Psoas muscle (tissue), 8 donors: ENCODE measurements around the gene PEX5L. TPM values are rescaled to one million over a fixed set of nuclear protein-coding genes. Genes with fewer than 3 reads are reported as not detected.

Source experiments
- ATAC-seq, 4 donors: fragments of 200-7000 bp; cut with Tn5 transposase; one replicate each; pipeline ENCODE4 v1.9.1; 2020; ENCODE audit warnings: moderate library complexity in 3 of 4, mild to moderate bottlenecking in 2 of 4
- DNase-seq, 2 donors: peaks; one replicate each; pipeline ENCODE4 v3.0.0-alpha.2; 2020
- H3K27ac ChIP-seq: fragments of 200-600 bp; one replicate; pipeline ENCODE4 v1.8.0; 2022
- H3K27me3 ChIP-seq, 3 donors: fragments of 200-600 bp in 1 of 3; one replicate each; pipeline versions ENCODE4 v1.6.1 to v1.8.0; 2013 to 2022; ENCODE audit warnings: low read length in 2 of 3, mild to moderate bottlenecking in 2 of 3, moderate library complexity in 1 of 3; ENCODE audit not compliant: insufficient read depth in 3 of 3
- H3K36me3 ChIP-seq, 2 donors: fragments of 200-600 bp in 1 of 2; one replicate each; pipeline versions ENCODE4 v1.6.1 to v1.8.0; 2013 to 2022; ENCODE audit warnings: low read depth in 1 of 2, mild to moderate bottlenecking in 1 of 2, moderate library complexity in 1 of 2; ENCODE audit not compliant: insufficient read depth in 1 of 2
- H3K4me1 ChIP-seq: fragments of 200-600 bp; one replicate; pipeline ENCODE4 v1.8.0; 2022
- H3K4me3 ChIP-seq: fragments of 200-600 bp; one replicate; pipeline ENCODE4 v1.8.0; 2022; ENCODE audit warnings: mild to moderate bottlenecking
- H3K9me3 ChIP-seq: fragments of 200-600 bp; one replicate; pipeline ENCODE4 v1.8.0; 2022
- CTCF ChIP-seq: fragments of 200-600 bp; IDR thresholded peaks from one replicate; pipeline ENCODE4 v1.8.0; 2022; ENCODE audit warnings: antibody characterized with exemption
- WGBS, 3 donors: extraction: QIAGEN DNeasy Blood & Tissue Kit; methylation state at CpG; one replicate each; pipeline versions ENCODE4 v1.1.6 to v1.1.7; 2013; 5-methylcytosine and 5-hydroxymethylcytosine counted together
- intact Hi-C, 2 donors: fragments of 100-400 bp; cut with DNase I; formaldehyde crosslinking; loops; one replicate each; pipeline versions ENCODE4 v1.11.0 to v1.14.2; 2022
- polyA plus RNA-seq, 3 donors: library from polyadenylated mRNA; stranded (reverse); fragments of 200-250 nt; gene quantifications; one replicate each; pipeline ENCODE4 v1.2.3, GENCODE V29; 2013
- total RNA-seq, 4 donors: library from RNA; stranded (reverse); fragmentation: NEBNext Ultra II Directional in 2 of 4; extraction: Animal tissue kit (Norgen Biotek cat#: 25700) in 2 of 4; gene quantifications; one replicate each; pipeline versions ENCODE4 v1.2.1 to v1.2.4, GENCODE V29; 2021 to 2023
- donor health status: healthy with polysubstance abuse.
- donor health status: DM: no; HTN: no; CAD: no; lungs with moderate emphysema.
- donor health status: Bipolar disorder and iron deficiency.
- donor health status: healthy.
- donor health status: DM: yes; HTN: yes; CAD: no.
- donor health status: DM: no; HTN: no; CAD: no.
- donor health status: DM: no; HTN: no; CAD: no.
- donor health status: DM: yes; HTN: yes; CAD: no.

PEX5L gene
- total and polyA plus RNA-seq, 7 donors: 0.14 TPM; not detected in 6

DNA sequence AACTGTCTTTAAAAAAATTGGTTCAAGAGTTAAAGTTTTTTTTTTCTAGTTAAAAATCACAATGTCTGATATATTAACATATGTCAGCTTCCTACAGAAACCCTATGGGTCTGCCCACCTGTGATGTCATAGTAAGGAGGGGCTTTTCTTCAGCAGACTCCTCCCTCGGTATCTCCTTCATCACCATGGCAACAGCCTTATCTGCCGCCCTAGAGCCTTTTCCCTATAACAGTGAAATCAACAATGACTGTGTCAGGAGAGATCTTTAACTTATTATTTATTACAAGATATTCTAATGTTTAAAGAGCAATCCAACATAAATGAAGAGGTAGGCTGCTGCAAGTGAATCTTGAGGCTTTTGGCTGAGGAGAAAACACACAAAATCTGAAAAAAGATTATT, 138.7 kb downstream of the PEX5L start:
- WGBS, 3 donors: 15 to 20% (median 20%) methylated on average over 2 of the region's 2 CpGs
- DNase-seq: no peak
- no peaks in the 10 kb centered on the region for H3K9me3 ChIP-seq
- no peak overlapping the region for H3K4me3 ChIP-seq
- no peaks in the 10 kb centered on the region for H3K4me1 ChIP-seq
- intact Hi-C loops: no loop called here
- no peaks in the 10 kb centered on the region for H3K36me3 ChIP-seq
- no peak for ATAC-seq
- H3K27me3 ChIP-seq: peaks cover 0 to 3% (median 1%) of the 10 kb centered on the region in 3 donors
- no peak overlapping the region for H3K27ac ChIP-seq
- no peak for TF ChIP-seq CTCF

- no peaks in the 10 kb centered on the region for H3K9me3 ChIP-seq
- H3K27me3 ChIP-seq: peaks cover 0 to 3% (median 1%) of the 10 kb centered on the region in 3 donors
- no peaks in the 10 kb centered on the region for H3K36me3 ChIP-seq
- ATAC-seq: no peak
- no peak overlapping the region for H3K27ac ChIP-seq
- no peak for DNase-seq
- 78 to 82% (median 79%) methylated on average over 4 of the region's 4 CpGs for WGBS, 3 donors
- H3K4me3 ChIP-seq: no peak overlapping the region
- no peaks in the 10 kb centered on the region for H3K4me1 ChIP-seq
- intact Hi-C loops: no loop called here
- no peak for TF ChIP-seq CTCF
Observed at GRCh38 chr3:179897231-179897630, 139.5 kb downstream of the PEX5L start.

DNA sequence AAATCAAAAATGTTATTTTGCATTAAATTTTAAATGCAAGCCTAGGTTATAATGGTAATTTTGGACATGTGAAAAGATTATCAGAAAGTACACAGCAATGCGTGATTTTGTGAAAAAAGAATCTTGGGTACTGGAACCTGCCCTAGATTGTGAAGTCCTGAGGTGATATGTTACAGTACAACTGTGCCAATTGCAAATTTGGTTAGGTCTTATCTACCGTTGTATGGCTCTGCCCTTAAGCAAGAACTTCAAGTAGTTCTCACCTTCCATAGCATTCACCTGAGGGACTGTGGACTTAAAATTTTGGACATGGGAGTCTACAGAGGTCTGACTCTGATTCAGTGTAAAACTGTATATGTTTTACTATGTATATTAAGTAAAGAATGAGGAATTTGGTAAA, 140.2 kb downstream of the PEX5L start:
- ATAC-seq (no peak), DNase-seq (no peak)
- H3K27me3 ChIP-seq: peaks cover 0 to 3% (median 0%) of the 10 kb centered on the region in 3 donors
- no peak for TF ChIP-seq CTCF
- WGBS, 3 donors: 48 to 58% (median 53%) methylated on average over 2 of the region's 2 CpGs
- intact Hi-C loops: no loop called here
- H3K36me3 ChIP-seq: no peaks in the 10 kb centered on the region
- H3K27ac ChIP-seq: no peak overlapping the region
- H3K4me3 ChIP-seq: no peak overlapping the region
- no peaks in the 10 kb centered on the region for H3K4me1 ChIP-seq
- H3K9me3 ChIP-seq: no peaks in the 10 kb centered on the region

GRCh38 chr3:179895330-179895729, 141.4 kb downstream of the PEX5L start:
- Histone ChIP-seq H3K4me3 (no peak overlapping the region), H3K4me1 (no peaks in the 10 kb centered on the region), H3K9me3 (no peaks in the 10 kb centered on the region), H3K27me3 (peaks cover 0 to 3% (median 0%) of the 10 kb centered on the region in 3 donors), H3K36me3 (no peaks in the 10 kb centered on the region), H3K27ac (no peak overlapping the region)
- ATAC-seq (no peak), DNase-seq (no peak)
- intact Hi-C loops: no loop called here
- TF ChIP-seq CTCF: no peak

DNA sequence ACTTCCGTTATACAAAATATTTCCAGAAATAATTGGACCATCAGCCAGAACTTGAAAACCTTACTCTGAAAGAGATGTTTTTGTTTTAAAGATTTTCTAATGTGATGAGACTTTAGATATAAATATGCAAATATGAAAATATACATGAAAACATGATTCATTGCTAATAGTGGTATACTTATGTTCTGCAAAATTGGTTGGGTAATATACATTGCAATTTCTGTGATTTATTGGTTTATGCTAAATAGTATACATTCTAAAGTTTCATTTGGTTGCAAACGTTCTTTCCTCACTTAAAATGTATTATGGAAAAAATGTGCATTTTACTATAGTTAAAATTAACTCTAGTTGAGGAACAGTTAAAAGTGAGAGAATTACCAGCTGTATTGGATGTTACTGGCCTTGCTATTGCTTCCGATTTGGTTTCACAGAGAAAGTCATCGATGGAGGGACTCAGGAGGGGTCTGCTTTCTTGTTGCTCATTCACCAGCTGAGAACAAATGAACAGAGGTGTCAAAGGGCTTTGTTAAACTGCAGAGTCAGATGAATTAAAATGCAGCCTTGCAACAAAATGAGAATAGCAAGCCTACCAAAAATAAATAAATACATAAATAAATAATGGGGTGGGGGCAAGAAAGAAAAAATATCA, 149.3 kb downstream of the PEX5L start:
- 44 to 49% (median 45%) methylated on average over 4 of the region's 4 CpGs for WGBS, 3 donors
- peaks cover 0 to 6% (median 0%) of the 10 kb centered on the region in 3 donors for H3K27me3 ChIP-seq
- no peaks in the 10 kb centered on the region for H3K36me3 ChIP-seq
- no peaks in the 10 kb centered on the region for H3K9me3 ChIP-seq
- intact Hi-C loops: no loop called here
- no peak for ATAC-seq
- no peaks in the 10 kb centered on the region for H3K4me1 ChIP-seq
- H3K4me3 ChIP-seq: no peak overlapping the region
- TF ChIP-seq CTCF: no peak
- DNase-seq: no peak
- no peak overlapping the region for H3K27ac ChIP-seq
